Spinal cord (tissue), 10 donors: ENCODE results near the gene DLGAP3. TPM values are rescaled to one million over a fixed set of nuclear protein-coding genes. Genes with fewer than 3 reads are reported as not detected.
"Not testable (repeated sequence)": the region's sequence is repeated elsewhere in the genome, so short reads cannot be mapped to it uniquely, and the experiment has no call there.

Experiments used
- DNase-seq, 6 donors: peaks; one replicate each; pipeline versions ENCODE4 v3.0.0 to v3.0.0-alpha.2; 2013 to 2015; ENCODE audit warnings: low spot score in 6 of 6, low read depth in 4 of 6
- H3K27ac ChIP-seq: one replicate; pipeline ENCODE4 v1.5.1; 2013; ENCODE audit warnings: low read depth, low read length, control low read depth
- H3K27me3 ChIP-seq: one replicate; pipeline ENCODE4 v1.6.1; 2013; ENCODE audit warnings: low read length; ENCODE audit not compliant: control insufficient read depth, insufficient read depth
- H3K36me3 ChIP-seq: one replicate; pipeline ENCODE4 v1.6.1; 2013; ENCODE audit warnings: low read length; ENCODE audit not compliant: control insufficient read depth, insufficient read depth
- H3K4me1 ChIP-seq: one replicate; pipeline ENCODE4 v1.6.1; 2013; ENCODE audit warnings: low read length; ENCODE audit not compliant: control insufficient read depth, insufficient read depth
- H3K4me3 ChIP-seq: one replicate; pipeline ENCODE4 v1.5.1; 2013; ENCODE audit warnings: low read depth, low read length, control low read depth
- H3K9me3 ChIP-seq: one replicate; pipeline ENCODE4 v1.6.1; 2013; ENCODE audit warnings: low read length; ENCODE audit not compliant: control insufficient read depth, insufficient read depth
- WGBS: methylation state at CpG from one replicate; pipeline ENCODE4 v1.1.5; 2013; ENCODE audit warnings: missing lambda C conversion rate; ENCODE audit not compliant: insufficient coverage; 5-methylcytosine and 5-hydroxymethylcytosine counted together
- polyA plus RNA-seq, 2 donors: library from polyadenylated mRNA; unstranded; fragments of 120-200 nt; gene quantifications; one replicate each; pipeline ENCODE4 v1.2.1, GENCODE V29; 2013; ENCODE audit not compliant: insufficient read length in 2 of 2
- total RNA-seq, 2 donors: library from RNA; depleted of rRNA in 1 of 2; stranded (reverse); fragments of 120-200 nt in 1 of 2; fragments of >200 nt in 1 of 2; gene quantifications; one replicate each; pipeline versions ENCODE4 v1.2.3 to v1.2.4, GENCODE V29; 2013 to 2014
- donor health status: healthy.

DLGAP3 gene
- total and polyA plus RNA-seq, 4 donors: 5.2 to 41.1 (median 22.9) TPM

GRCh38 chr1:34833711-34834110 lies 95.7 kb downstream of the DLGAP3 start:
- WGBS: 100% methylated on average over 1 of the region's 1 CpG
- no peak overlapping the region for H3K27ac ChIP-seq
- H3K9me3 ChIP-seq: no peaks in the 10 kb centered on the region
- H3K27me3 ChIP-seq: no peaks in the 10 kb centered on the region
- peaks cover 5% of the 10 kb centered on the region for H3K36me3 ChIP-seq
- H3K4me3 ChIP-seq: no peak overlapping the region
- no peak for DNase-seq
- H3K4me1 ChIP-seq: peaks cover 4% of the 10 kb centered on the region

GRCh38 chr1:34831721-34832246 lies 97.7 kb downstream of the DLGAP3 start:
- Histone ChIP-seq H3K27me3 (no peaks in the 10 kb centered on the region), H3K9me3 (no peaks in the 10 kb centered on the region), H3K4me1 (peaks cover 4% of the 10 kb centered on the region), H3K36me3 (peaks cover 2% of the 10 kb centered on the region), H3K27ac (no peak overlapping the region), H3K4me3 (no peak overlapping the region)
- WGBS: 85% methylated on average over 6 of the region's 6 CpGs
- DNase-seq: no peak

GRCh38 chr1:34829250-34829649 lies 100.2 kb downstream of the DLGAP3 start:
- no peak overlapping the region for H3K4me3 ChIP-seq
- DNase-seq: no peak
- no peaks in the 10 kb centered on the region for H3K27me3 ChIP-seq
- H3K27ac ChIP-seq: no peak overlapping the region
- peaks cover 8% of the 10 kb centered on the region for H3K36me3 ChIP-seq
- WGBS: no CpG with 5 or more reads among the region's 3 CpGs
- peaks cover 7% of the 10 kb centered on the region for H3K4me1 ChIP-seq
- no peaks in the 10 kb centered on the region for H3K9me3 ChIP-seq

DNA sequence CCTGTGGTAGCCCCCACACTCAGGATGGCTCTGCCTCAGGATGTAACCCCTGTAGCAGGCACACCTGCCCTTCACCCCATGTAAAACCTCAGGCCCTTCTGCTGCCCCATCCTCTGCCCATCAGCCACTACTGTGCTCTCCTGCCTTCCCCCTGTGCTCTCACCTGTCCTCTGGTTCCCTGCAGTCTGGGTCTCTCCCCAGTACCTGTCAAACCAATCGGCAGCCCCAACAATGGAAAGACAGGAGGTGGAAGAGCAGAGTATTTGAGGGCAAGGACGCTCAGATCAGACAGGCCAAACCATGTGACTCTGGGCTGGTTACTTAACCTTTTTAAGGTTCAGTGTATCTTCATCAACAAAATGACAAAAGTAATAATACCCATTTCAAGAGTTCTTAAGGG lies 100.8 kb downstream of the DLGAP3 start:
- H3K36me3 ChIP-seq: peaks cover 8% of the 10 kb centered on the region
- H3K9me3 ChIP-seq: no peaks in the 10 kb centered on the region
- WGBS: no CpG with 5 or more reads among the region's 2 CpGs
- H3K27me3 ChIP-seq: no peaks in the 10 kb centered on the region
- no peak for DNase-seq
- H3K27ac ChIP-seq: no peak overlapping the region
- H3K4me3 ChIP-seq: no peak overlapping the region
- peaks cover 7% of the 10 kb centered on the region for H3K4me1 ChIP-seq

DNA sequence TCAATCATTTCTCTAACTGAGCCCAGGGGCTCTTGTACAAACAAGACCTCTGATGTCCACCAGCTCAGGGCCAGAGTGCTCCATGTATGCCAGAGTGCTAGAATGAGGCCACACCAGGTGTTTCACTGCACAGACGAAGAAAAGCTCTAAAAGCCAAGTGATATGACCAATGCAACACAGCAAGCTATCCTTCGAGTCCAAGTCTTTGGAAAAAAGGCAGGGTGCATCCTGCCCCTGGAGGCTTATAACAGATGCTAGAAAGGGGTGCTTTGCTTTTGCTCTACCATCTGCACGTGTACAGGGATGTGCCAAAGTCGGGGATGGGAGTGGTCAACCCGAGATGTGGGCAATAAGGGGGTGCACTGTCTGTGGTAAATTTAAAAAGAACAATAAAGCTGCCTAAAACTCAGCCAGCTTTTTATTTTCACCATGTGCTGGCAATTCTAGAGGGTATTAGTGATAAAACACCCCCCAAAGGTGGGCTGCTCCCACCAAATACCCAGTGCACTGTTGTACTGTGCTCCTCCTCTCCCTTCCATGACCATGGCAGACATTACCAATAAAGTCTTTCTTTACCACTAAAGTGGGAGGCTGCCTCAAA lies 102.0 kb downstream of the DLGAP3 start:
- H3K36me3 ChIP-seq: peaks cover 8% of the 10 kb centered on the region
- H3K27me3 ChIP-seq: no peaks in the 10 kb centered on the region
- no peak overlapping the region for H3K4me3 ChIP-seq
- no peaks in the 10 kb centered on the region for H3K9me3 ChIP-seq
- H3K4me1 ChIP-seq: peaks cover 7% of the 10 kb centered on the region
- WGBS: 82% methylated on average over 4 of the region's 5 CpGs
- no peak for DNase-seq
- H3K27ac ChIP-seq: no peak overlapping the region

- peaks cover 7% of the 10 kb centered on the region for H3K4me1 ChIP-seq
- H3K36me3 ChIP-seq: peaks cover 6% of the 10 kb centered on the region
- no peaks in the 10 kb centered on the region for H3K9me3 ChIP-seq
- WGBS: 53% methylated on average over 9 of the region's 11 CpGs
- H3K4me3 ChIP-seq: no peak overlapping the region
- no peak for DNase-seq
- no peak overlapping the region for H3K27ac ChIP-seq
- H3K27me3 ChIP-seq: no peaks in the 10 kb centered on the region
Observed at GRCh38 chr1:34825455-34826091, 103.9 kb downstream of the DLGAP3 start.

- Histone ChIP-seq H3K27ac (no peak overlapping the region), H3K4me3 (no peak overlapping the region), H3K4me1 (peaks cover 7% of the 10 kb centered on the region), H3K36me3 (peaks cover 6% of the 10 kb centered on the region), H3K9me3 (no peaks in the 10 kb centered on the region), H3K27me3 (no peaks in the 10 kb centered on the region)
- no peak for DNase-seq
- 100% methylated on average over 1 of the region's 3 CpGs for WGBS
Observed at GRCh38 chr1:34824817-34825454, 104.5 kb downstream of the DLGAP3 start.

- peaks cover 7% of the 10 kb centered on the region for H3K4me1 ChIP-seq
- no peaks in the 10 kb centered on the region for H3K27me3 ChIP-seq
- no peak overlapping the region for H3K27ac ChIP-seq
- no peak for DNase-seq
- H3K4me3 ChIP-seq: no peak overlapping the region
- H3K36me3 ChIP-seq: peaks cover 6% of the 10 kb centered on the region
- WGBS: no CpG with 5 or more reads among the region's 3 CpGs
- no peaks in the 10 kb centered on the region for H3K9me3 ChIP-seq
Observed at GRCh38 chr1:34822202-34822601, 107.2 kb downstream of the DLGAP3 start.

- not testable (repeated sequence) for H3K4me3 ChIP-seq, H3K27me3 ChIP-seq, DNase-seq, H3K9me3 ChIP-seq, H3K36me3 ChIP-seq, H3K4me1 ChIP-seq, H3K27ac ChIP-seq
- 100% methylated on average over 1 of the region's 2 CpGs for WGBS
Observed at GRCh38 chr1:34818862-34819261, 110.6 kb downstream of the DLGAP3 start.
